Peyer's patch (tissue), 4 donors: ENCODE results near the gene SNN. TPM values are rescaled to one million over a fixed set of nuclear protein-coding genes. Genes with fewer than 3 reads are reported as not detected.
A peak's percentile ranks its signal among the peaks of the same experiment; 100 is the strongest.

Source experiments
- DNase-seq, 3 donors: peaks; one replicate each; pipeline ENCODE4 v3.0.0-alpha.2; 2017 to 2019
- H3K27ac ChIP-seq, 4 donors: fragments of 200-600 bp; sonication (generic); one replicate each; pipeline ENCODE4 v1.5.1; 2016 to 2019
- H3K27me3 ChIP-seq, 2 donors: fragments of 200-600 bp; sonication (generic); one replicate each; pipeline ENCODE4 v1.5.1; 2019
- H3K36me3 ChIP-seq, 3 donors: fragments of 200-600 bp; sonication (generic); one replicate each; pipeline ENCODE4 v1.5.1; 2016 to 2019
- H3K4me1 ChIP-seq, 4 donors: fragments of 200-600 bp; sonication (generic); one replicate each; pipeline ENCODE4 v1.5.1; 2016 to 2019
- H3K4me3 ChIP-seq, 4 donors: fragments of 200-600 bp; sonication (generic); 1 replicate in 3 of 4; 2 replicates in 1 of 4; pipeline ENCODE4 v1.5.1; 2016 to 2019; ENCODE audit warnings: mild to moderate bottlenecking in 1 of 4
- H3K9me3 ChIP-seq, 4 donors: fragments of 200-600 bp; sonication (generic); one replicate each; pipeline ENCODE4 v1.5.1; 2016 to 2019; ENCODE audit warnings: mild to moderate bottlenecking in 1 of 4
- POLR2A ChIP-seq, 2 donors: fragments of 450-650 bp; IDR thresholded peaks; one replicate each; pipeline ENCODE4 v1.5.1; 2017; ENCODE audit warnings: antibody characterized with exemption in 2 of 2, mild to moderate bottlenecking in 2 of 2, moderate library complexity in 2 of 2
- total RNA-seq, 4 donors: library from RNA; depleted of rRNA; stranded (reverse); fragments of >200 nt; gene quantifications; one replicate each; pipeline ENCODE4 v1.1.0, GENCODE V29; 2016
- TF ChIP-seq, protein P1 (sequence below), 6 experiments: fragments of 450-650 bp in 4 of 6; fragments of 200-600 bp in 2 of 6; sonication (generic) in 1 of 6; IDR thresholded peaks; one replicate each; pipeline ENCODE4 v1.5.1; 2017 to 2019; ENCODE audit warnings: antibody characterized with exemption in 6 of 6, mild to moderate bottlenecking in 3 of 6, moderate library complexity in 1 of 6

The SNN gene
- total RNA-seq, 4 donors from 2014 or later = 4.2 to 5.0 (median 4.5) TPM

DNA sequence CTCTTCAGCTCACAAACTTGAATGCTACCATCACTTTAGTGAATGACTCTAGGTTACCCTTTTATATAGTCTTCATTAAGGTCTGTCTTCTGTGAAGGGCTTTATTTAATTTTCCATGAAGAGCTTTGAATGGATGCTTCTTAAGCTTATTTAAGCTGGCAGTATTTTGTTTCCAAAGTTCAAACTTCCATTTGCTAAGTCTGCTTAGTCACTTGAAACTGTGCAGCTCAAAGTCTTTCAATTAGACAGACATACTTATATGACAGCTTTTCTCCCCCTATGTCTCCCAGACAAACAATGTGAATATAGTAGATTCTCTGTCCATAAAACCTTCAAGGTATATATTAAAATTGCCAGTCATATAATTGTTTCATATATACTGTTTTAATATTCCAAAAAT lies 50.9 kb downstream of the SNN start:
- no peak for TF ChIP-seq POLR2A (IDR thresholded peaks at IDR 0.05)
- TF ChIP-seq, protein P1, sequence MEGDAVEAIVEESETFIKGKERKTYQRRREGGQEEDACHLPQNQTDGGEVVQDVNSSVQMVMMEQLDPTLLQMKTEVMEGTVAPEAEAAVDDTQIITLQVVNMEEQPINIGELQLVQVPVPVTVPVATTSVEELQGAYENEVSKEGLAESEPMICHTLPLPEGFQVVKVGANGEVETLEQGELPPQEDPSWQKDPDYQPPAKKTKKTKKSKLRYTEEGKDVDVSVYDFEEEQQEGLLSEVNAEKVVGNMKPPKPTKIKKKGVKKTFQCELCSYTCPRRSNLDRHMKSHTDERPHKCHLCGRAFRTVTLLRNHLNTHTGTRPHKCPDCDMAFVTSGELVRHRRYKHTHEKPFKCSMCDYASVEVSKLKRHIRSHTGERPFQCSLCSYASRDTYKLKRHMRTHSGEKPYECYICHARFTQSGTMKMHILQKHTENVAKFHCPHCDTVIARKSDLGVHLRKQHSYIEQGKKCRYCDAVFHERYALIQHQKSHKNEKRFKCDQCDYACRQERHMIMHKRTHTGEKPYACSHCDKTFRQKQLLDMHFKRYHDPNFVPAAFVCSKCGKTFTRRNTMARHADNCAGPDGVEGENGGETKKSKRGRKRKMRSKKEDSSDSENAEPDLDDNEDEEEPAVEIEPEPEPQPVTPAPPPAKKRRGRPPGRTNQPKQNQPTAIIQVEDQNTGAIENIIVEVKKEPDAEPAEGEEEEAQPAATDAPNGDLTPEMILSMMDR (IDR thresholded peaks at IDR 0.05) = no peak
- Histone ChIP-seq H3K4me3 (no peak overlapping the region), H3K27me3 (no peaks in the 10 kb centered on the region), H3K9me3 (no peaks in the 10 kb centered on the region), H3K4me1 (peaks cover 0 to 17% (median 0%) of the 10 kb centered on the region in 4 donors), H3K27ac (no peak overlapping the region), H3K36me3 (peaks cover 0 to 43% (median 0%) of the 10 kb centered on the region in 3 donors)
- no peak for DNase-seq

DNA sequence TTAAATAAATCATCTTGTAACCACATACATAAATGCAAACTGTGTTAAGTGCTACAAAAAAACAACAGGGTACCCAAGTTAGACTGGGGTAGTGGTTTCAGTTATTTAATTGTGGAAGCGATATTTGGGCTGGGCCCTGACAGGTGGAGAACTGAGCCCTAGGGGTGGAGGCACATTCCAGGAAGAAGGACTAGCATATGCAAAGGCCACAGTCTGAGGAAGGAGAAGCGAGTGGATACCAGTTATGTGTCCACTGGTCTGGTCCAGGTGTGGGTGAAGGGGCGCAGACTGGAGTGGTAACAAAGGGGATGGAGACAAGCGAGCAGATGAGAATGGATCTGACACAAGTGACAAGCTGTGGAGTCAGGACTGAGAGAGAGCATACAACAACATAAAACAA lies 51.5 kb downstream of the SNN start:
- H3K4me1 ChIP-seq = peaks cover 0 to 17% (median 0%) of the 10 kb centered on the region in 4 donors
- H3K27me3 ChIP-seq = no peaks in the 10 kb centered on the region
- peak overlapping the region in 1 of 4 donors; percentile 10 for H3K27ac ChIP-seq
- TF ChIP-seq, protein P1 (IDR thresholded peaks at IDR 0.05) = no peak
- TF ChIP-seq POLR2A (IDR thresholded peaks at IDR 0.05) = no peak
- no peak overlapping the region for H3K4me3 ChIP-seq
- H3K36me3 ChIP-seq = peaks cover 0 to 45% (median 0%) of the 10 kb centered on the region in 3 donors
- no peaks in the 10 kb centered on the region for H3K9me3 ChIP-seq
- no peak for DNase-seq

DNA sequence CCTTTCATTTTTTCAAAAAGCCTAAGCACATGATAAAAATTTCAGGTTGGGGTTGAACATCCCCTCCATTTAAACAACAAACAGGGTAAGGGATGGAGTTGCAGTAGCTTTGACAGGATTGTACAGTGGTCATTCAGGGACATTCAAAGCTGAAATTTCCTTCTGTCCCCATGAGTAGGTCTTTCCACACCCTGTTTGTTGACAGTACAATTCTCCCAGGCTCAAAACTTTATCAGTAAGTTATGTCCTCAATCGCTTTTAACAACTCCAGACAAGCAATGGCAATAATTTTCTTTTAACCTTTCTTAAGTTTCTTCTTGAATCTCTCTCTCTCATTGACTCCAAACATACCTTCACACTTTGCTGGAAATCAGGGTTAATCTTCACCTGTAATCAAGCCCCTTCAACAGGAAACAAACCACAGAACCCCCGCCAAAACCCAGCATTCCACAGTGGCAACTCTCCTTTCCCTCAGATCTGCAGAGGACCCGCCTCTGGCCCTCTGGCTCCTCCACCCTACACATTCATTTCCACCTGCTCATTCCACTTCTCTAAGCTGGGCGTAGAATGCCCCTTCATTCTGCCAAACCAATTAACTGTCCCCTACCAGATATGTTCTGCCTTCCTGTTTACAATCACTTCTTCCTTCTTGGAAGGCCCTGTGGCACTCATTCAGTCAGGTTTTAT lies 53.7 kb downstream of the SNN start:
- DNase-seq = no peak
- Histone ChIP-seq H3K36me3 (peaks cover 0 to 57% (median 0%) of the 10 kb centered on the region in 3 donors), H3K4me1 (peaks cover 0 to 18% (median 0%) of the 10 kb centered on the region in 4 donors), H3K27ac (no peak overlapping the region), H3K27me3 (no peaks in the 10 kb centered on the region), H3K9me3 (no peaks in the 10 kb centered on the region), H3K4me3 (no peak overlapping the region)
- TF ChIP-seq POLR2A (IDR thresholded peaks at IDR 0.05) = no peak

DNA sequence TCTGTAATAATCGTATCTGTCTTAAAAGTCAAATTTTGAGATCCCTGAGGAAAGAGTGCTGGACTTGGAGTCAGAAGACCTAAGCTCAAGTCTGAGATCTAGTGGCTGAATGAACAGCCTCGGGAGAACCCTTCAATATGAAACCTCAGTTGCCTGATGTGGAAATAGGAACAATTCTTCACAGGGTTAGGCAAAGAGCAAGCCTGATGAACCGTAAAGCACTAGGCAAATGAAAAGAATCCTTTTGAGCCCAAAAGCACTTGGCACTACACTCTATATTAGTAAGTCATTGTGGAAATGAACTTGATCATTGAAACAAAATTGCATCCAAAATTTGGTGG lies 54.2 kb downstream of the SNN start:
- Histone ChIP-seq H3K4me1 (peaks cover 0 to 17% (median 0%) of the 10 kb centered on the region in 4 donors), H3K36me3 (peaks cover 0 to 57% (median 0%) of the 10 kb centered on the region in 3 donors), H3K27ac (no peak overlapping the region), H3K4me3 (no peak overlapping the region), H3K27me3 (no peaks in the 10 kb centered on the region), H3K9me3 (no peaks in the 10 kb centered on the region)
- no peak for DNase-seq
- TF ChIP-seq, protein P1 (IDR thresholded peaks at IDR 0.05) = no peak
- TF ChIP-seq POLR2A (IDR thresholded peaks at IDR 0.05) = no peak

DNA sequence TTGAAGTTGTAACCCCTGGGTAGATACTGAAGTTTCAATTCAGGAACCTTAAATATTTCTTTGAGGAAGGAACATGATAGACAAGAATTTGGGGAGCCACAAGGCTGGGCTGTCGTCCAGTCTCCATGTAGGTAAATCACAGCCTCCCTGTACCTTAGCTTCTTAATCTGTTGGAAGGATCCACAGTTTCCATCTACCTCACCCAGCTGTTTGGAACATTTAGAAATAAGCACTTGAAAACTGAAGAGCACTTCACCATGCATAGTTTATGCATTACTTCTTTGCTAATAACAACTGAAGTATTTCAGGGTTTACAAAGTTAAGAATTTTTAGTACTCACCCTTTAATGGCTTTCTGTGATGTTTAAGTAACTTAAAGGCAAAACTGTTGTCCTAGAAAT lies 57.2 kb downstream of the SNN start:
- Histone ChIP-seq H3K4me1 (peaks cover 0 to 7% (median 0%) of the 10 kb centered on the region in 4 donors), H3K4me3 (no peak overlapping the region), H3K36me3 (peaks cover 0 to 68% (median 0%) of the 10 kb centered on the region in 3 donors), H3K27ac (peak overlapping the region in 1 of 4 donors; percentile 13), H3K9me3 (no peaks in the 10 kb centered on the region), H3K27me3 (no peaks in the 10 kb centered on the region)
- DNase-seq = no peak
- no peak for TF ChIP-seq POLR2A (IDR thresholded peaks at IDR 0.05)
- TF ChIP-seq, protein P1 (IDR thresholded peaks at IDR 0.05) = no peak

DNA sequence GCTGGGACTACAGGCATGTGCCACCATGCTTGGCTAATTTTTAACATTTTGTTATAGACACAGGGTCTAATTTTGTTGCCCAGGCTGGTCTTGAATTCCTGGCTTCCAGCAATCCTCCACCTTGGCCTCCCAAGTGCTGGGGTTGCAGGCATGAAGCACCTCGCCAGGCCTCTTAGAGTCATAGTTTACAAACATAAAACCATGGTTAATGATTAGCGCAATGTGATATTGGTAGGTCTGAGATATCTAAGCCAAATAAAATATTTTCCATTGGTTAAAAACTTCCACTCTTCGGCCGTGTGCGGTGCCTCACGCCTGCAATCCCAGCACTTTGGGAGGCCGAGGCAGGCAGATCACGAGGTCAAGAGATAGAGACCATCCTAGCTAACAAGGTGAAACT lies 57.8 kb downstream of the SNN start:
- H3K4me1 ChIP-seq = peaks cover 0 to 7% (median 0%) of the 10 kb centered on the region in 4 donors

More for the DNA sequence above, 57.8 kb downstream of the SNN start:
- peaks cover 0 to 68% (median 0%) of the 10 kb centered on the region in 3 donors for H3K36me3 ChIP-seq
- DNase-seq = no peak
- H3K27me3 ChIP-seq = no peaks in the 10 kb centered on the region
- no peak overlapping the region for H3K4me3 ChIP-seq
- TF ChIP-seq, protein P1 (IDR thresholded peaks at IDR 0.05) = no peak
- TF ChIP-seq POLR2A (IDR thresholded peaks at IDR 0.05) = no peak
- peak overlapping the region in 2 of 4 donors; percentile 13 to 36 for H3K27ac ChIP-seq
- H3K9me3 ChIP-seq = no peaks in the 10 kb centered on the region
